Lower lobe of right lung (tissue), 2 donors: ENCODE data around the gene S100A2. TPM values are rescaled to one million over a fixed set of nuclear protein-coding genes. Genes with fewer than 3 reads are reported as not detected.
"Not testable (repeated sequence)": the region's sequence is repeated elsewhere in the genome, so short reads cannot be mapped to it uniquely, and the experiment has no call there.

Experiments used
- ATAC-seq, 2 donors: fragments of 200-7000 bp; cut with Tn5 transposase; one replicate each; pipeline ENCODE4 v1.9.1; 2020 to 2022; ENCODE audit warnings: mild to moderate bottlenecking in 2 of 2, moderate library complexity in 2 of 2
- DNase-seq: peaks from one replicate; pipeline ENCODE4 v3.0.0-alpha.2; 2020
- H3K27ac ChIP-seq: fragments of 200-600 bp; one replicate; pipeline ENCODE4 v1.8.0; 2022
- H3K27me3 ChIP-seq: fragments of 200-600 bp; one replicate; pipeline ENCODE4 v1.8.0; 2022; ENCODE audit warnings: low read depth
- H3K36me3 ChIP-seq: fragments of 200-600 bp; one replicate; pipeline ENCODE4 v1.8.0; 2022; ENCODE audit warnings: mild to moderate bottlenecking
- H3K4me1 ChIP-seq: fragments of 200-600 bp; one replicate; pipeline ENCODE4 v1.8.0; 2022
- H3K4me3 ChIP-seq: fragments of 200-600 bp; one replicate; pipeline ENCODE4 v1.8.0; 2022; ENCODE audit warnings: mild to moderate bottlenecking
- H3K9me3 ChIP-seq: fragments of 200-600 bp; one replicate; pipeline ENCODE4 v1.8.0; 2022
- intact Hi-C: fragments of 100-400 bp; cut with DNase I; formaldehyde crosslinking; loops from one replicate; pipeline ENCODE4 v1.11.0; 2022
- total RNA-seq: library from RNA; stranded (reverse); fragmentation: NEBNext Ultra II Directional; extraction: Animal tissue kit (Norgen Biotek cat#: 25700); gene quantifications from one replicate; pipeline ENCODE4 v1.2.1, GENCODE V29; 2021
- TF ChIP-seq, protein P1 (sequence below): fragments of 200-600 bp; IDR thresholded peaks from one replicate; pipeline ENCODE4 v1.8.0; 2022; ENCODE audit warnings: antibody characterized with exemption, mild to moderate bottlenecking
- donor health status: DM: no; HTN: yes; CAD: no; lungs with severe emphysema.

The S100A2 gene
- total RNA-seq, 1 donor from 2014 or later: 3.8 TPM

DNA sequence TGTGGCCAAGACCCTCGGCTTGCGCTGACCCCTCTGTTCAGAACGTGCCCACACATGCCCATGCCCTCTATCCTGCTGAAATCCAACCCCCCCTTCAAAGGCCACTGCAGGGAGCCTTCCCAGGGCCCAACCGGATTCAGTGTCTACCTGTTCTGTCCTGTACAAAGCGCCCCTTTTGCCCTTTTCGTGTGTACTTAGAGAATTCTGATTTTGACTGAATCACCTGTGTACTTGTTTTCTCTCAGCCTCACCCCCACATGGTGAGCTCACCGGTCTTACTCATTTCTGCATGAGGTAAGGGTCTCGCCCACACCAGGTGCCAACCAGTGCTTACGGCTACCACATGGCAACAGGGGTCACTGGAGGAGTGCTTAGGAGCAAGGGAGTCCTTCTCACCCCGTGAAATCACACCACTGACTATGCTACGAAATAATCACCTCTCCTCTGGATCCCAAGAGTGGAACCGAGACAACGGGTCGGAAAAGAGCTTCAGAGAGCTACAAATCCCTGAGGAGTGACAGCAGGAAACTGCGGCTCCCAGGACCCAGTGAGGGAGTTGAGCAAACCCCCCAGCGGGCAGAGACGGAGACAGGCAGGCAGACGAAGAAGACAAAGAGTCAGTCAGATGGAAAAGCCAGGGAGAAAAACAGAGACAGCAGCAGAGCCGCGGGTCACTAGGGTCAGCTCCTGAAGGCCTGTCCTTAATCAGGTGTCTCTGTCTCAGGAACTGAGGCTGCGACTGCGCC, 2.1 kb upstream of the S100A2 start:
- H3K27ac ChIP-seq: peak overlapping the region; percentile 94
- TF ChIP-seq, protein P1, sequence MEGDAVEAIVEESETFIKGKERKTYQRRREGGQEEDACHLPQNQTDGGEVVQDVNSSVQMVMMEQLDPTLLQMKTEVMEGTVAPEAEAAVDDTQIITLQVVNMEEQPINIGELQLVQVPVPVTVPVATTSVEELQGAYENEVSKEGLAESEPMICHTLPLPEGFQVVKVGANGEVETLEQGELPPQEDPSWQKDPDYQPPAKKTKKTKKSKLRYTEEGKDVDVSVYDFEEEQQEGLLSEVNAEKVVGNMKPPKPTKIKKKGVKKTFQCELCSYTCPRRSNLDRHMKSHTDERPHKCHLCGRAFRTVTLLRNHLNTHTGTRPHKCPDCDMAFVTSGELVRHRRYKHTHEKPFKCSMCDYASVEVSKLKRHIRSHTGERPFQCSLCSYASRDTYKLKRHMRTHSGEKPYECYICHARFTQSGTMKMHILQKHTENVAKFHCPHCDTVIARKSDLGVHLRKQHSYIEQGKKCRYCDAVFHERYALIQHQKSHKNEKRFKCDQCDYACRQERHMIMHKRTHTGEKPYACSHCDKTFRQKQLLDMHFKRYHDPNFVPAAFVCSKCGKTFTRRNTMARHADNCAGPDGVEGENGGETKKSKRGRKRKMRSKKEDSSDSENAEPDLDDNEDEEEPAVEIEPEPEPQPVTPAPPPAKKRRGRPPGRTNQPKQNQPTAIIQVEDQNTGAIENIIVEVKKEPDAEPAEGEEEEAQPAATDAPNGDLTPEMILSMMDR: no peak
- peaks cover 48% of the 10 kb centered on the region for H3K4me1 ChIP-seq
- intact Hi-C loops: loop anchor here (5.0 to 10.0 kb wide), 2 partner anchors 35 to 53 kb away; no protein-coding TSS in a partner anchor
- ATAC-seq: peak in 1 of 2 donors; percentile 5
- no peak for DNase-seq
- H3K27me3 ChIP-seq: no peaks in the 10 kb centered on the region
- H3K36me3 ChIP-seq: no peaks in the 10 kb centered on the region
- H3K4me3 ChIP-seq: peak overlapping the region; percentile 35
- H3K9me3 ChIP-seq: no peaks in the 10 kb centered on the region

DNA sequence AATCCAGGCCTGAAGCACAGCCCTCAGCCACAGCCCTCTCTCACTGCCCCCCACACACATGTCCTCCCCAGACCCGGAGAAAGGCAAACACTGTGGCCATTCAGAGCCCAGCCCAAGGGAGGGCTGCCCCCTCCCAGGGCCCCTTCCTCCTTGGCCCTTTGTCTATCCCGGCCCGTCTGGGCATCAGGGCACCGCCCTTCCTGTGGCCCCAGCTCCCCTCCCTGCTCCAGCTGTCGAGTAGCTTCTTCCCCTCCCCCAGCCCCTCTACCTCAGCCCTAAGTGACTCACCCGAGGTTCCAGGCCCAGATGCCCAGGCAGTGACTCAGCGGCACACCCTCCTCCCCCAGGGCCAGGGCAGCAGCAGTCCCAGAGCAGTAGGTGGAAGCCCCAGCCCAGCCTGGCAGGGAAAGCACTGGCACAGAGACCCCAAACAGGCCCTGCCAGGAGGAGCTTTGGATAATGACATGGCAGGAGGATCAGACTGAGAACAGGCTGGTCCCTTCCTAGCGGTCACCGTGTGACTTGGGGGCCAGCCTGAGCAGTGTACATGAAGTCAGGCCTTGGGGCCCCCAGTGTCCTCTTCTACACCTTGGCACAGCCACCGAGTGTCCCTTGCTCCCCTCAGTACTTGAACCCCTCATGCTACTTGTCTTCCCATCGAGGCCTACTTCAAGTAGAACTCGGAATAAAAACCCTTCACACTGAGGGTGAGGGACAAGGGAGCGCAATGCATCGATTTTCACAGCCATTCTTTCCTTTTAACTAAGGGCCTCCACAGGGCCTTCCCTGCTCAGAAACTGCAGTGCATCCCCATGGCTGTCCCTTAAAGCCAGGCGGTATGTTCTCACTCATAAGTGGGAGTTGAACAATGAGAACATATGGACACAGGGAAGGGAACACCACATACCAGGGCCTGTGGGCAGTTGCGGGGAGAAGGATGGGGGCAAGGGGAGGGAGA, 1.0 kb upstream of the S100A2 start:
- TF ChIP-seq, protein P1: no peak
- intact Hi-C loops: loop anchor here (5.0 to 10.0 kb wide), 2 partner anchors 34 to 52 kb away; no protein-coding TSS in a partner anchor
- no peaks in the 10 kb centered on the region for H3K36me3 ChIP-seq
- peak overlapping the region; percentile 20 for H3K4me3 ChIP-seq
- peaks cover 42% of the 10 kb centered on the region for H3K4me1 ChIP-seq
- no peaks in the 10 kb centered on the region for H3K9me3 ChIP-seq
- DNase-seq (peak; percentile 98), ATAC-seq (peak; percentile 92 to 96)
- H3K27ac ChIP-seq: peak overlapping the region; percentile 94
- no peaks in the 10 kb centered on the region for H3K27me3 ChIP-seq

DNA sequence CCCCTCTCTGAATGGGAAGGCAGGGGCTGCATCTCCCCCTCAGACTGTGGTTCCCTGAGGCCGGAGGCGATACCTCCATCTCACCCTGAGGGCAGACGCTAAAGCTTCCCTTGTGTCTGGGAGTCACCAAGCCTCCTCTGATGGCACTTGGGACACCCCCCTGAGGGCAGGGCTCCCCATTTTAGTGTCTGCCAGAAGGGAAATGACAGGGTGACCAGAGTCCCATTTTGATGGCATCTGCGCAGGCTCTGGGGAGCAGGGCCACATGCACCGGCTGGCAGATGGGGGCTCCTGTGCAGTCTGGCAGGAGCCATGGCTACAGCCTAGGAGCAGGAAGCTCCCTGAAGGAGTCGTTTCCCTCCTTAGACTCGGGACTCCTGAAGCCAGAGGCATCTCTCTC, 1.7 kb downstream of the S100A2 start:
- Histone ChIP-seq H3K27ac (no peak overlapping the region), H3K4me3 (no peak overlapping the region), H3K9me3 (no peaks in the 10 kb centered on the region), H3K36me3 (no peaks in the 10 kb centered on the region), H3K27me3 (no peaks in the 10 kb centered on the region), H3K4me1 (peaks cover 40% of the 10 kb centered on the region)
- no peak for ATAC-seq
- intact Hi-C loops: loop anchor here (10.0 kb wide), 1 partner anchor 49 kb away; no protein-coding TSS in a partner anchor
- TF ChIP-seq, protein P1: no peak
- no peak for DNase-seq

DNA sequence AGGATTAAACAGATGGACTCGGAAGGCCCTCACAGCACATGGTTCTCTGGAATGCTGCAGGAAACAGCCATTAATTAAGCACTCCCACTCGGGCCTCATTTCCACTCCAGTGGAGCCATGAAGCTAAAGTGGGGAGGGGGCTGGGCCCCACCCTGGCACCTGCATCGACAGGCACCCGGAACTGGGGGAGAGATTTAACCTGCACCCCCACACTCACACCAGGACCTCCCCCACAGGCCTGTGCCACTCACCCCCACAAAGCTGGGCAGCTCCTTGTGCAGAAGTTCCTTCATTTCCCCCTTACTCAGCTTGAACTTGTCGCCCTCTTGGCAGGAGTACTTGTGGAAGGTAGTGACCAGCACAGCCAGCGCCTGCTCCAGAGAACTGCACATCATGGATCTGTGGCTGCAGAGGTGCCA, 2.2 kb downstream of the S100A2 start:
- no peak overlapping the region for H3K27ac ChIP-seq

DNA sequence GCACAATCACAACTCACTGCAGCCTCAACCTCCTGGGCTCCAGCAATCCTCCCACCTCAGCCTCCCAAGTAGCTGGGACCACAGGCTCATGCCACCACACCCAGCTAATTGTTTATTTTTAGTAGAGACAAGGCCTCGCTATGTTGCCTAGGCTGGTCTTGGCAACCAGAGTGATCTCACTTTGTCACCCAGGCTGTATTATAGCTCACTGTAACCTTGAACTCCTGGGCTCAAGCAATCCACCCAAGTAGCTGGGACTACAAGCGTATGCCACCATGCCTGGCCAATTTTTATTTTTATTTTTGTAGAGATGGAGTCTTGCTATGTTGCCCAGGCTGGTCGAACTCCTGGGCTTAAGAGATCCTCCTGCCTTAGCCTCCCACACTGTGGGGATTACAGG, 3.6 kb downstream of the S100A2 start:
- H3K36me3 ChIP-seq, H3K4me3 ChIP-seq, ATAC-seq, H3K27me3 ChIP-seq, H3K9me3 ChIP-seq, DNase-seq: not testable (repeated sequence)
- intact Hi-C loops: loop anchor here (10.0 kb wide), 1 partner anchor 47 kb away; no protein-coding TSS in a partner anchor
- H3K4me1 ChIP-seq: peaks cover 21% of the 10 kb centered on the region
- H3K27ac ChIP-seq: peak overlapping the region; percentile 18

More for the DNA sequence above, 2.2 kb downstream of the S100A2 start:
- H3K4me1 ChIP-seq: peaks cover 35% of the 10 kb centered on the region
- ATAC-seq (no peak), DNase-seq (peak; percentile 33)
- H3K36me3 ChIP-seq: no peaks in the 10 kb centered on the region
- TF ChIP-seq, protein P1: no peak
- intact Hi-C loops: loop anchor here (10.0 kb wide), 1 partner anchor 49 kb away; no protein-coding TSS in a partner anchor
- no peaks in the 10 kb centered on the region for H3K27me3 ChIP-seq
- H3K4me3 ChIP-seq: no peak overlapping the region
- H3K9me3 ChIP-seq: no peaks in the 10 kb centered on the region
